ENCODE data around the gene CREBBP.

DNA sequence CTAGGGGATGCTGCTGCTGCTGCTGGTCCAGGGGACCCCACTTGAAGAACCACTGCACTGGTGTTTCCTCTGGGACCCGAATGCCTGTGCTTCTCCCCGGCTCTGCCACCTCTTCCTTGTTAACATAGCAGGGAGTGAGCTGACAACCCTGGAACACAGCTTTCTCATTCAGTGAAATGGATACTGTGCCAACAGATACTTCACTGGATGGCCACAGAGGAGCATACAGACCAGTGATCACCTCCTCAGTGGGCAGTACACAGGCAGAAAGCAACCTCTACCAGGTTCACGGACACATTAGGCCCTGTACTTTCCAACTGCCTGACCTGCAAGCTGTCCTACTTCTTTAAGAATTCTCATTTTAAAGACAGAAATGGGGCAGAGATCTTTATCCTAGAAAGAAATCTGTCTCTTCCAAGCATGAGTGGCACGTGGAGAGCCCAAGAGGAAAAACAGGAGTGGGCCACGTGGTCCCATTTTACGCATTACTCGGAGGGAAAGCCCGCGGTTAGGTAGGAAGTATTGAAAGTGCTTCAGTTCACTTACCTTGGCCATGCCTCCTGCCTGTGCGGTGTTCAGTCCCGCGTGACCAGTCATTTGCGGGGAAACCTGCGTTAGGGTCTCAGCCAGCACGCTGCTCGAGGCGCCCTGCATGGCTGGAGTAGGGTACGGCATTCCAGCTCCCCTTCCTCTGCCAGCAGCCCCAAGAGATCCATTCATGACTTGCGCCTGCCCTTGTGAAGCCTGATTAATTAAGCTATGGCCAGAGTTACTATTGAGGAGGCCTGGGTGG lies 30.6 kb downstream of the CREBBP start:
- TF ChIP-seq, protein P1, sequence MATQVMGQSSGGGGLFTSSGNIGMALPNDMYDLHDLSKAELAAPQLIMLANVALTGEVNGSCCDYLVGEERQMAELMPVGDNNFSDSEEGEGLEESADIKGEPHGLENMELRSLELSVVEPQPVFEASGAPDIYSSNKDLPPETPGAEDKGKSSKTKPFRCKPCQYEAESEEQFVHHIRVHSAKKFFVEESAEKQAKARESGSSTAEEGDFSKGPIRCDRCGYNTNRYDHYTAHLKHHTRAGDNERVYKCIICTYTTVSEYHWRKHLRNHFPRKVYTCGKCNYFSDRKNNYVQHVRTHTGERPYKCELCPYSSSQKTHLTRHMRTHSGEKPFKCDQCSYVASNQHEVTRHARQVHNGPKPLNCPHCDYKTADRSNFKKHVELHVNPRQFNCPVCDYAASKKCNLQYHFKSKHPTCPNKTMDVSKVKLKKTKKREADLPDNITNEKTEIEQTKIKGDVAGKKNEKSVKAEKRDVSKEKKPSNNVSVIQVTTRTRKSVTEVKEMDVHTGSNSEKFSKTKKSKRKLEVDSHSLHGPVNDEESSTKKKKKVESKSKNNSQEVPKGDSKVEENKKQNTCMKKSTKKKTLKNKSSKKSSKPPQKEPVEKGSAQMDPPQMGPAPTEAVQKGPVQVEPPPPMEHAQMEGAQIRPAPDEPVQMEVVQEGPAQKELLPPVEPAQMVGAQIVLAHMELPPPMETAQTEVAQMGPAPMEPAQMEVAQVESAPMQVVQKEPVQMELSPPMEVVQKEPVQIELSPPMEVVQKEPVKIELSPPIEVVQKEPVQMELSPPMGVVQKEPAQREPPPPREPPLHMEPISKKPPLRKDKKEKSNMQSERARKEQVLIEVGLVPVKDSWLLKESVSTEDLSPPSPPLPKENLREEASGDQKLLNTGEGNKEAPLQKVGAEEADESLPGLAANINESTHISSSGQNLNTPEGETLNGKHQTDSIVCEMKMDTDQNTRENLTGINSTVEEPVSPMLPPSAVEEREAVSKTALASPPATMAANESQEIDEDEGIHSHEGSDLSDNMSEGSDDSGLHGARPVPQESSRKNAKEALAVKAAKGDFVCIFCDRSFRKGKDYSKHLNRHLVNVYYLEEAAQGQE (IDR thresholded peaks at IDR 0.05; ENCODE audit: insufficient read depth in 1 of 2, low read depth in 2 of 2, low read length in 2 of 2), result no peak
- no peak for TF ChIP-seq POLR2AphosphoS5 (IDR thresholded peaks at IDR 0.05; ENCODE audit: low read depth, low read length)
- TF ChIP-seq TAF1 (IDR thresholded peaks at IDR 0.05; ENCODE audit: borderline replicate concordance, insufficient read depth, low read length), result no peak
- TF ChIP-seq SIN3A (IDR thresholded peaks at IDR 0.05; ENCODE audit: borderline replicate concordance, insufficient read depth, low read length), result no peak
- no peak for TF ChIP-seq FOXP2 (optimal IDR thresholded peaks at IDR 0.05; ENCODE audit: borderline replicate concordance, extremely low read depth, extremely low read length, insufficient read depth)
